Stomach (tissue), 9 donors: Measurements from ENCODE around the gene LRRC71. TPM values are rescaled to one million over a fixed set of nuclear protein-coding genes. Genes with fewer than 3 reads are reported as not detected.

ENCODE experiments used
- DNase-seq, 2 donors: peaks; one replicate each; pipeline versions ENCODE4 v3.0.0 to v3.0.0-alpha.2; 2013 to 2019
- H3K27ac ChIP-seq, 5 donors: fragments of 200-600 bp in 4 of 5; sonication (generic) in 4 of 5; one replicate each; pipeline ENCODE4 v1.5.1; 2013 to 2019; ENCODE audit warnings: mild to moderate bottlenecking in 1 of 5, moderate library complexity in 1 of 5
- H3K27me3 ChIP-seq, 3 donors: fragments of 200-600 bp; sonication (generic); one replicate each; pipeline ENCODE4 v1.5.1; 2017 to 2019; ENCODE audit warnings: mixed run types in 1 of 3
- H3K36me3 ChIP-seq, 4 donors: fragments of 200-600 bp; sonication (generic); 1 replicate in 3 of 4; 2 replicates in 1 of 4; pipeline ENCODE4 v1.5.1; 2016 to 2019
- H3K4me1 ChIP-seq, 4 donors: fragments of 200-600 bp; sonication (generic); one replicate each; pipeline ENCODE4 v1.5.1; 2016 to 2019
- H3K4me3 ChIP-seq, 4 donors: fragments of 200-600 bp; sonication (generic) in 3 of 4; one replicate each; pipeline ENCODE4 v1.5.1; 2016 to 2019; ENCODE audit warnings: mild to moderate bottlenecking in 1 of 4
- H3K9me3 ChIP-seq, 4 donors: fragments of 200-600 bp; sonication (generic); one replicate each; pipeline ENCODE4 v1.5.1; 2016 to 2019
- CTCF ChIP-seq, 7 experiments: fragments of 450-650 bp in 4 of 7; fragments of 200-600 bp in 3 of 7; sonication (generic) in 3 of 7; IDR thresholded peaks; one replicate each; pipeline ENCODE4 v1.5.1; 2016 to 2019; ENCODE audit warnings: antibody characterized with exemption in 7 of 7, control low read depth in 2 of 7, mild to moderate bottlenecking in 1 of 7
- EP300 ChIP-seq: sonication (generic); formaldehyde crosslinking; IDR thresholded peaks from one replicate; pipeline ENCODE4 v1.6.1; 2017; ENCODE audit warnings: antibody characterized with exemption
- POLR2A ChIP-seq, 4 donors: fragments of 450-650 bp; IDR thresholded peaks; one replicate each; pipeline ENCODE4 v1.6.1; 2016; ENCODE audit warnings: antibody characterized with exemption in 4 of 4, control low read depth in 2 of 4, mild to moderate bottlenecking in 1 of 4, moderate library complexity in 1 of 4
- POLR2AphosphoS5 ChIP-seq, 3 donors: sonication (generic); formaldehyde crosslinking; IDR thresholded peaks; one replicate each; pipeline ENCODE4 v1.6.1; 2016; ENCODE audit warnings: antibody characterized with exemption in 3 of 3
- WGBS, 5 donors: extraction: QIAGEN DNeasy Blood & Tissue Kit in 3 of 5; methylation state at CpG; one replicate each; pipeline versions ENCODE4 v1.1.5 to v1.1.7; 2013 to 2018; 5-methylcytosine and 5-hydroxymethylcytosine counted together
- intact Hi-C: fragments of 100-400 bp; cut with DNase I; formaldehyde crosslinking; loops from one replicate; pipeline ENCODE4 v1.15.1; 2023; ENCODE audit warnings: low total_unique reads
- polyA plus RNA-seq, 3 donors: library from polyadenylated mRNA; stranded (reverse); fragments of 200-250 nt; gene quantifications; one replicate each; pipeline ENCODE4 v1.2.3, GENCODE V29; 2013
- small RNA-seq, 4 donors: library from RNA; depleted of rRNA; stranded (forward); fragments of <200 nt; gene quantifications; one replicate each; pipeline ENCODE3, GENCODE V24; 2016
- total RNA-seq, 5 donors: library from RNA; depleted of rRNA; stranded (reverse); fragments of >200 nt; gene quantifications; one replicate each; pipeline versions ENCODE4 v1.1.0 to v1.2.3, GENCODE V29; 2014 to 2016
- donor health status: healthy with polysubstance abuse.
- donor health status: Bipolar disorder and iron deficiency.
- donor health status: healthy.

The LRRC71 gene
- total and polyA plus RNA-seq, 8 donors, result 0.61 to 2.2 TPM; not detected in 6

- intact Hi-C loops, result no loop called here
- no peak for DNase-seq
- no peak for TF ChIP-seq EP300
- no peak for TF ChIP-seq CTCF (IDR thresholded peaks at IDR 0.05)
- no peak for TF ChIP-seq POLR2AphosphoS5 (IDR thresholded peaks at IDR 0.05)
- no peak for TF ChIP-seq POLR2A (IDR thresholded peaks at IDR 0.05)
- H3K27me3 ChIP-seq, result no peaks in the 10 kb centered on the region
- peaks cover 31 to 98% (median 98%) of the 10 kb centered on the region in 4 donors for H3K36me3 ChIP-seq
- H3K9me3 ChIP-seq, result no peaks in the 10 kb centered on the region
- H3K4me1 ChIP-seq, result peaks cover 0 to 2% (median 1%) of the 10 kb centered on the region in 4 donors
- no peak overlapping the region for H3K27ac ChIP-seq
- no peak overlapping the region for H3K4me3 ChIP-seq
- WGBS, 5 donors, result 67 to 81% (median 74%) methylated on average over 2 of the region's 2 CpGs
These were observed 54.7 kb downstream of the LRRC71 start for GRCh38 chr1:156975084-156975483.

GRCh38 chr1:156980551-156980950 lies 60.1 kb downstream of the LRRC71 start:
- Histone ChIP-seq H3K9me3 (no peaks in the 10 kb centered on the region), H3K27me3 (no peaks in the 10 kb centered on the region), H3K4me1 (no peaks in the 10 kb centered on the region), H3K4me3 (no peak overlapping the region), H3K27ac (no peak overlapping the region), H3K36me3 (peaks cover 49 to 98% (median 98%) of the 10 kb centered on the region in 4 donors)
- TF ChIP-seq EP300, result no peak
- no peak for TF ChIP-seq POLR2AphosphoS5 (IDR thresholded peaks at IDR 0.05)
- no peak for TF ChIP-seq POLR2A (IDR thresholded peaks at IDR 0.05)
- TF ChIP-seq CTCF (IDR thresholded peaks at IDR 0.05), result no peak
- WGBS, 5 donors, result 23 to 52% (median 45%) methylated on average over 4 of the region's 4 CpGs
- no peak for DNase-seq
- intact Hi-C loops, result no loop called here

Small RNAs within 50 kb of the gene (small RNA-seq; reads per million reads assigned to genes)
- 0 reads per million in 4 donors for gene MIR765

Other genes with a start within 250 kb of the LRRC71 start
- 10 to 100 TPM in 2 of 5 donors, 1 to 10 TPM in 3; 3.2 to 22.3 (median 8.9) TPM for gene NES, start 243.2 kb upstream of the LRRC71 start, total RNA-seq
- gene NES, start 243.2 kb upstream of the LRRC71 start, polyA plus RNA-seq, result 1 to 10 TPM; 1.7 to 9.0 (median 3.2) TPM
- gene CRABP2, start 215.0 kb upstream of the LRRC71 start, total RNA-seq, result 1 to 10 TPM in 1 of 5 donors, under 1 TPM in 1, not detected in 3; 0.72 to 2.0 TPM
- 100 to 1,000 TPM in 1 of 3 donors, 1 to 10 TPM in 2; 6.9 to 207 (median 7.5) TPM for gene CRABP2, start 215.0 kb upstream of the LRRC71 start, polyA plus RNA-seq
- gene METTL25B, start 192.2 kb upstream of the LRRC71 start, total RNA-seq, result 10 to 100 TPM; 15.2 to 90.2 (median 72.4) TPM
- 10 to 100 TPM; 31.0 to 50.2 (median 43.5) TPM for gene METTL25B, start 192.2 kb upstream of the LRRC71 start, polyA plus RNA-seq
- 10 to 100 TPM in 3 of 5 donors, 1 to 10 TPM in 2; 4.5 to 65.5 (median 24.3) TPM for gene ISG20L2, start 191.9 kb upstream of the LRRC71 start, total RNA-seq
- 10 to 100 TPM in 2 of 3 donors, 1 to 10 TPM in 1; 7.5 to 12.3 (median 11.0) TPM for gene ISG20L2, start 191.9 kb upstream of the LRRC71 start, polyA plus RNA-seq
- gene MRPL24, start 179.5 kb upstream of the LRRC71 start, total RNA-seq, result 10 to 100 TPM; 15.6 to 56.8 (median 33.3) TPM
- gene MRPL24, start 179.5 kb upstream of the LRRC71 start, polyA plus RNA-seq, result 100 to 1,000 TPM in 2 of 3 donors, 10 to 100 TPM in 1; 91.6 to 113 (median 111) TPM
- 100 to 1,000 TPM in 4 of 5 donors, 10 to 100 TPM in 1; 81.7 to 214 (median 163) TPM for gene HDGF, start 169.0 kb upstream of the LRRC71 start, total RNA-seq
- gene HDGF, start 169.0 kb upstream of the LRRC71 start, polyA plus RNA-seq, result 100 to 1,000 TPM; 114 to 165 (median 144) TPM
- gene PRCC, start 153.1 kb upstream of the LRRC71 start, total RNA-seq, result 10 to 100 TPM; 24.0 to 93.0 (median 76.4) TPM
- 10 to 100 TPM; 39.1 to 41.9 (median 40.1) TPM for gene PRCC, start 153.1 kb upstream of the LRRC71 start, polyA plus RNA-seq
- gene SH2D2A, start 103.8 kb upstream of the LRRC71 start, total RNA-seq, result 10 to 100 TPM in 2 of 5 donors, under 1 TPM in 1, not detected in 2; 0.73 to 19.9 (median 11.6) TPM
- 1 to 10 TPM in 2 of 3 donors, under 1 TPM in 1; 0.61 to 1.6 (median 1.4) TPM for gene SH2D2A, start 103.8 kb upstream of the LRRC71 start, polyA plus RNA-seq
- gene INSRR, start 61.5 kb upstream of the LRRC71 start, total RNA-seq, result under 1 TPM in 2 of 5 donors, not detected in 3; 0.18 to 0.29 TPM
- gene INSRR, start 61.5 kb upstream of the LRRC71 start, polyA plus RNA-seq, result under 1 TPM; 0.15 to 0.75 (median 0.33) TPM
- gene NTRK1, start 59.8 kb upstream of the LRRC71 start, total RNA-seq, result under 1 TPM in 2 of 5 donors, not detected in 3; 0.87 to 0.92 TPM
- gene NTRK1, start 59.8 kb upstream of the LRRC71 start, polyA plus RNA-seq, result 1 to 10 TPM in 1 of 3 donors, under 1 TPM in 2; 0.23 to 1.2 (median 1.00) TPM
- 10 to 100 TPM in 1 of 5 donors, 1 to 10 TPM in 4; 2.3 to 16.3 (median 3.5) TPM for gene PEAR1, start 26.9 kb upstream of the LRRC71 start, total RNA-seq
- gene PEAR1, start 26.9 kb upstream of the LRRC71 start, polyA plus RNA-seq, result 1 to 10 TPM; 1.2 to 1.7 (median 1.5) TPM
- gene ARHGEF11, start 125.1 kb downstream of the LRRC71 start, total RNA-seq, result 100 to 1,000 TPM in 1 of 5 donors, 10 to 100 TPM in 4; 30.4 to 125 (median 36.5) TPM
- gene ARHGEF11, start 125.1 kb downstream of the LRRC71 start, polyA plus RNA-seq, result 10 to 100 TPM in 1 of 3 donors, 1 to 10 TPM in 2; 6.6 to 11.5 (median 8.6) TPM
- not detected for gene ETV3L, start 179.2 kb downstream of the LRRC71 start, total RNA-seq
- not detected for gene ETV3L, start 179.2 kb downstream of the LRRC71 start, polyA plus RNA-seq
- gene ETV3, start 217.8 kb downstream of the LRRC71 start, total RNA-seq, result 10 to 100 TPM in 4 of 5 donors, 1 to 10 TPM in 1; 3.8 to 30.8 (median 18.7) TPM
- 1 to 10 TPM; 5.9 to 6.6 (median 6.5) TPM for gene ETV3, start 217.8 kb downstream of the LRRC71 start, polyA plus RNA-seq